Suprapubic skin (tissue), 4 donors: ENCODE results near the gene PRSS57. TPM values are rescaled to one million over a fixed set of nuclear protein-coding genes. Genes with fewer than 3 reads are reported as not detected.
A peak's percentile ranks its signal among the peaks of the same experiment; 100 is the strongest.
"Not testable (repeated sequence)": the region's sequence is repeated elsewhere in the genome, so short reads cannot be mapped to it uniquely, and the experiment has no call there.

Experiments
- DNase-seq, 2 donors: peaks; one replicate each; pipeline ENCODE4 v3.0.0-alpha.2; 2019; ENCODE audit warnings: low spot score in 2 of 2
- H3K27ac ChIP-seq: fragments of 200-600 bp; sonication (generic); one replicate; pipeline ENCODE4 v1.5.1; 2019
- H3K27me3 ChIP-seq: fragments of 200-600 bp; sonication (generic); one replicate; pipeline ENCODE4 v1.5.1; 2019
- H3K36me3 ChIP-seq: fragments of 200-600 bp; sonication (generic); one replicate; pipeline ENCODE4 v1.5.1; 2019
- H3K4me1 ChIP-seq: fragments of 200-600 bp; sonication (generic); one replicate; pipeline ENCODE4 v1.5.1; 2019
- H3K4me3 ChIP-seq: fragments of 200-600 bp; sonication (generic); one replicate; pipeline ENCODE4 v1.5.1; 2019; ENCODE audit warnings: mild to moderate bottlenecking
- H3K9me3 ChIP-seq: fragments of 200-600 bp; sonication (generic); one replicate; pipeline ENCODE4 v1.5.1; 2019
- CTCF ChIP-seq, 2 donors: fragments of 200-600 bp in 1 of 2; fragments of 450-650 bp in 1 of 2; sonication (generic) in 1 of 2; IDR thresholded peaks; one replicate each; pipeline ENCODE4 v1.5.1; 2016 to 2019; ENCODE audit warnings: antibody characterized with exemption in 2 of 2, mild to moderate bottlenecking in 1 of 2, moderate library complexity in 1 of 2
- EP300 ChIP-seq: sonication (generic); formaldehyde crosslinking; IDR thresholded peaks from one replicate; pipeline ENCODE4 v1.6.1; 2017; ENCODE audit warnings: antibody characterized with exemption
- POLR2A ChIP-seq, 2 donors: fragments of 450-650 bp; IDR thresholded peaks; one replicate each; pipeline ENCODE4 v1.6.1; 2017; ENCODE audit warnings: antibody characterized with exemption in 2 of 2, mild to moderate bottlenecking in 2 of 2, moderate library complexity in 2 of 2
- POLR2AphosphoS5 ChIP-seq, 3 donors: sonication (generic); formaldehyde crosslinking; IDR thresholded peaks; one replicate each; pipeline ENCODE4 v1.6.1; 2017; ENCODE audit warnings: antibody characterized with exemption in 3 of 3
- WGBS: methylation state at CpG from one replicate; pipeline ENCODE4 v1.1.5; 2018; 5-methylcytosine and 5-hydroxymethylcytosine counted together
- total RNA-seq, 4 donors: library from RNA; depleted of rRNA; stranded (reverse); fragments of >200 nt; gene quantifications; one replicate each; pipeline ENCODE4 v1.1.0, GENCODE V29; 2016

PRSS57 gene
- total RNA-seq, 4 donors from 2014 or later: not detected

- Histone ChIP-seq H3K36me3 (no peaks in the 10 kb centered on the region), H3K4me1 (peaks cover 45% of the 10 kb centered on the region)
- DNase-seq: peak in 1 of 2 donors; percentile 66
Measured at GRCh38 chr19:674282-675151, 20.7 kb downstream of the PRSS57 start.

GRCh38 chr19:670609-671075, 24.6 kb downstream of the PRSS57 start:
- Histone ChIP-seq H3K4me1 (peaks cover 12% of the 10 kb centered on the region), H3K4me3 (no peak overlapping the region), H3K36me3 (no peaks in the 10 kb centered on the region), H3K27me3 (no peaks in the 10 kb centered on the region), H3K27ac (no peak overlapping the region), H3K9me3 (no peaks in the 10 kb centered on the region)
- TF ChIP-seq EP300 (no peak), POLR2AphosphoS5 (IDR thresholded peaks at IDR 0.05) (no peak), CTCF (IDR thresholded peaks at IDR 0.05) (no peak), POLR2A (IDR thresholded peaks at IDR 0.05) (no peak)
- no peak for DNase-seq
- 74% methylated on average over 9 of the region's 9 CpGs for WGBS

More at GRCh38 chr19:674282-675151, 20.7 kb downstream of the PRSS57 start:
- Histone ChIP-seq H3K4me3 (no peak overlapping the region), H3K9me3 (no peaks in the 10 kb centered on the region), H3K27ac (peak overlapping the region; percentile 96), H3K27me3 (peaks cover 4% of the 10 kb centered on the region)
- TF ChIP-seq CTCF (IDR thresholded peaks at IDR 0.05): no peak
- TF ChIP-seq EP300: no peak
- no peak for TF ChIP-seq POLR2AphosphoS5 (IDR thresholded peaks at IDR 0.05)
- no peak for TF ChIP-seq POLR2A (IDR thresholded peaks at IDR 0.05)
- WGBS: 75% methylated on average over 22 of the region's 38 CpGs

GRCh38 chr19:668675-669434, 26.4 kb downstream of the PRSS57 start:
- 65% methylated on average over 12 of the region's 12 CpGs for WGBS
- H3K27me3 ChIP-seq, H3K9me3 ChIP-seq, DNase-seq, H3K27ac ChIP-seq, H3K4me3 ChIP-seq, H3K36me3 ChIP-seq: not testable (repeated sequence)
- peaks cover 20% of the 10 kb centered on the region for H3K4me1 ChIP-seq

- not testable (repeated sequence) for H3K27me3 ChIP-seq, H3K36me3 ChIP-seq
- 86% methylated on average over 16 of the region's 38 CpGs for WGBS
Measured at GRCh38 chr19:666985-667573, 28.2 kb downstream of the PRSS57 start.

GRCh38 chr19:664913-665443, 30.3 kb downstream of the PRSS57 start:
- Histone ChIP-seq H3K36me3 (no peaks in the 10 kb centered on the region), H3K4me1 (peaks cover 42% of the 10 kb centered on the region), H3K4me3 (peak overlapping the region; percentile 16), H3K27me3 (no peaks in the 10 kb centered on the region), H3K27ac (no peak overlapping the region), H3K9me3 (no peaks in the 10 kb centered on the region)
- DNase-seq: peak; percentile 87 to 92
- 7% methylated on average over 12 of the region's 24 CpGs for WGBS
- TF ChIP-seq POLR2A (IDR thresholded peaks at IDR 0.05) (no peak), CTCF (IDR thresholded peaks at IDR 0.05) (peak; percentile 92 to 98), POLR2AphosphoS5 (IDR thresholded peaks at IDR 0.05) (peak in 1 of 3 donors; percentile 22)

More at GRCh38 chr19:666985-667573, 28.2 kb downstream of the PRSS57 start:
- peaks cover 21% of the 10 kb centered on the region for H3K4me1 ChIP-seq
- H3K4me3 ChIP-seq, DNase-seq, H3K9me3 ChIP-seq, H3K27ac ChIP-seq: not testable (repeated sequence)
